ENCODE data around the gene GOLIM4. TPM values are rescaled to one million over a fixed set of nuclear protein-coding genes. Genes with fewer than 3 reads are reported as not detected.

Gene GOLIM4
- total and polyA plus RNA-seq, 2 experiments from 2014 or later = 34.4 to 50.5 TPM

DNA sequence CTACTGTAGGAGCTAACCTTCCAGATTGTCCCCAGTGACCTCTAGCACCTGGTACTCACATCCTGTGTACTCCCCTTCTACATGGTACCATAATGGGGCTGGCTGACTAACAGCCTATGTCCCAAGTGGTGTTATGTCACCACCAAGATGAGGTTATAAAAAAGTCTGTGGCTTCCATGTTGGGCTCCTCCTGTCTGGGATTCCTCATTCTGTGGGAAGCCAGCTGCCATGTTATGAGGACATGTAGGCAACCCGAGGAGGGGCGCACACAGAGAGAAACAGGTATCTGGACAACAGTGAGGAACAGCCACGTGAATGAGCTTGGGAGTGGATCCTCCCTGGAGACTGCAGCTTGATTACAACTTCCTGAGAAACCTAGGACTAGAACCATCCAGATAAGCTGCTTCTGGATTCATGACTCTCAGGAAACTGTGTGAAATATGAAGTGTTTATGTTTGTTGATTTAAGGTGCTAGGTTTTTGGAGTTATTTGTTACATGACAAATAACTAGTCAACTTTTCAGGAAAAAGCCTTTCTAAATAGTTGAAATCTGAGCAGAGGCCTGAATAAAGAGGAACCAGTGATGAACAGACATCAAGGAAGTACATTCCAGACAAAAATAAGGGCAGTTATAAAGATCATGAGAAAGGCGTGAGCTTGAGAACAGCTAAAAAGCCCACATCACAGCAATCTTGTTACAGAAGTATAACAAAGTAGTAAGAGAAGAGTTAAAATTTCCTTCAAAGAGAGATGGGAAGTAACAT, 21.7 kb downstream of the GOLIM4 start:
- ATAC-seq (no peak), DNase-seq (ENCODE audit: low spot score) (no peak)
- peaks cover 16% of the 10 kb centered on the region; the same call in 2 of the 3 replicates for H3K4me1 Mint-ChIP-seq
- no peaks in the 10 kb centered on the region for H3K27me3 Mint-ChIP-seq (ENCODE audit: insufficient read depth, low read depth, poor library complexity)
- H3K9me3 Mint-ChIP-seq = no peaks in the 10 kb centered on the region
- H4K20me1 ChIP-seq (replicated peaks; ENCODE audit: insufficient read depth) = no peaks in the 10 kb centered on the region
- peaks cover 79% of the 10 kb centered on the region for H3K79me2 ChIP-seq (replicated peaks; ENCODE audit: insufficient read depth)
- H3F3A ChIP-seq (replicated peaks; ENCODE audit: low read depth) = no peaks in the 10 kb centered on the region
- H3K4me3 ChIP-seq = no peak overlapping the region
- peaks cover 20% of the 10 kb centered on the region for H3K4me1 ChIP-seq (ENCODE audit: insufficient read depth)
- no peak overlapping the region for H3K27ac ChIP-seq (ENCODE audit: low read depth)
- H2AFZ ChIP-seq = no peak overlapping the region
- no peak overlapping the region for H3K4me3 Mint-ChIP-seq
- no peak overlapping the region for H3K4me2 ChIP-seq
- no peak for TF ChIP-seq CTCF (conservative IDR thresholded peaks at IDR 0.05; ENCODE audit: low read depth in 2 of 2)
- TF ChIP-seq, protein P1, sequence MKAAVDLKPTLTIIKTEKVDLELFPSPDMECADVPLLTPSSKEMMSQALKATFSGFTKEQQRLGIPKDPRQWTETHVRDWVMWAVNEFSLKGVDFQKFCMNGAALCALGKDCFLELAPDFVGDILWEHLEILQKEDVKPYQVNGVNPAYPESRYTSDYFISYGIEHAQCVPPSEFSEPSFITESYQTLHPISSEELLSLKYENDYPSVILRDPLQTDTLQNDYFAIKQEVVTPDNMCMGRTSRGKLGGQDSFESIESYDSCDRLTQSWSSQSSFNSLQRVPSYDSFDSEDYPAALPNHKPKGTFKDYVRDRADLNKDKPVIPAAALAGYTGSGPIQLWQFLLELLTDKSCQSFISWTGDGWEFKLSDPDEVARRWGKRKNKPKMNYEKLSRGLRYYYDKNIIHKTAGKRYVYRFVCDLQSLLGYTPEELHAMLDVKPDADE (IDR thresholded peaks at IDR 0.05) = no peak
- TF ChIP-seq NANOG (IDR thresholded peaks at IDR 0.05; ENCODE audit: borderline replicate concordance) = no peak
- no peak for TF ChIP-seq CREB1 (CRISPR knock-in tag; IDR thresholded peaks at IDR 0.05; ENCODE audit: low read depth)
- TF ChIP-seq STAT1 (IDR thresholded peaks at IDR 0.05; ENCODE audit: unreplicated experiment) = no peak
- no peak for TF ChIP-seq ZNF462 (CRISPR knock-in tag; IDR thresholded peaks at IDR 0.05)
- TF ChIP-seq POLR2AphosphoS5 (IDR thresholded peaks at IDR 0.05; ENCODE audit: low read depth) = no peak
- TF ChIP-seq EZH2phosphoT487 (IDR thresholded peaks at IDR 0.05; ENCODE audit: unreplicated experiment) = no peak
- no peak for TF ChIP-seq REST (IDR thresholded peaks at IDR 0.05; ENCODE audit: unreplicated experiment)
- TF ChIP-seq EZH2 (IDR thresholded peaks at IDR 0.05; ENCODE audit: low read depth, unreplicated experiment) = no peak
- no peak for TF ChIP-seq ZNF114 (CRISPR knock-in tag; IDR thresholded peaks at IDR 0.05)
- TF ChIP-seq ZNF331 (CRISPR knock-in tag; IDR thresholded peaks at IDR 0.05; ENCODE audit: low read depth) = no peak
- no peak for TF ChIP-seq JUNB (IDR thresholded peaks at IDR 0.05; ENCODE audit: unreplicated experiment)
- no peaks in the 10 kb centered on the region for H3K36me3 ChIP-seq (ENCODE audit: insufficient read depth)
- no peaks in the 10 kb centered on the region for H3K27me3 ChIP-seq (ENCODE audit: insufficient read depth)
- H3K27ac Mint-ChIP-seq = no peak overlapping the region
- no peaks in the 10 kb centered on the region for H3K36me3 Mint-ChIP-seq (ENCODE audit: low read depth)
- H3K9me2 ChIP-seq (ENCODE audit: insufficient read depth) = no peaks in the 10 kb centered on the region
